Measurements from ENCODE around the gene NANOS2.
A peak's percentile ranks its signal among the peaks of the same experiment; 100 is the strongest.
"Not testable (repeated sequence)": the region's sequence is repeated elsewhere in the genome, so short reads cannot be mapped to it uniquely, and the experiment has no call there.

NANOS2 gene

GRCh38 chr19:45874620-45874966 is 40.0 kb downstream of the NANOS2 start:
- DNase-seq (ENCODE audit: low read depth in 2 of 2), result no peak

DNA sequence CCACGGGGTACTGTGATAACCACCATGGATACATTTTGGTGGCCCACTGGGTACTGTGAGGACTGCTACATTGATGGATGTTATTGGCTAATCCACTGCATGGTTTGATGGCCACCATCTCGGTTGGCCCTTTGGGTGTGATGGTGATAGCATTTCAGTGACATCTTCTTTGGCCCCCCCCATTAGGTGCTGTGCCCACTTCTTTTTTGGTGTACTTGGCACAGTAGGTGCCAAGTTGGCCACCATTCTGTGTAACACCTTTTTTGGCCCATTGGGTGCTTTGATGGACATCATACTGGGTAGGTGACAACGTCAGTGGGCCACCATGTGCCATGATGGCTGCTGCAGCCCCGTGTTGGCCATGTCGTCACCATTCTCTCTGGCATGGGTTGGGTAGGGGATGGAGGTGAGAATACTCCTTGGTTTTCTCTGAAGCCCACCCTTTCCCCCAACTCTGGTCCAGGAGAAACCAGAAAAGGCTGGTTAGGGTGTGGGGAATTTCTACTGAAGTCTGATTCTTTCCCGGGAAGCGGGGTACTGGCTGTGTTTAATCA is 41.3 kb downstream of the NANOS2 start:
- no peak for DNase-seq (ENCODE audit: low read depth in 2 of 2)

- DNase-seq (ENCODE audit: low read depth in 2 of 2), result no peak
Observed at GRCh38 chr19:45872095-45872919, 42.3 kb downstream of the NANOS2 start.

GRCh38 chr19:45870798-45871197 is 43.8 kb downstream of the NANOS2 start:
- DNase-seq (ENCODE audit: low read depth in 2 of 2), result no peak

DNA sequence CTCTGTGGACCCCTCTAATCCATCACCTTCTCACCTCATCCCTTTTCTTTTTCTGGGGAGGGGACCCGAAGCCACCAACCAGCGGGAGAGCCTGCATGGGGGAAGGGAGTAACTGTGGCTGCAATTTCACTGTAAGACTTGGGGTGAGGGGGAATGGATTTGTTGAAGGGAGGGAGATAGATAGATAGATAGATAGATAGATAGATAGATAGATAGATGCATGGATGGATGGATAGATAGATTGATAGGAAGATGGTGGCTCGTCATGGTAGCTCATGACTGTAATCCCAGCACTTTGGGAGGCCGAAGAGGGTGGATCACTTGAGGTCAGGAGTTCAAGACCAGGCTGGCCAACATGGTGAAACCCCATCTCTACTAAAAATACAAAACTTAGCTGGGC is 47.3 kb downstream of the NANOS2 start:
- DNase-seq (ENCODE audit: low read depth in 2 of 2), result not testable (repeated sequence)

DNA sequence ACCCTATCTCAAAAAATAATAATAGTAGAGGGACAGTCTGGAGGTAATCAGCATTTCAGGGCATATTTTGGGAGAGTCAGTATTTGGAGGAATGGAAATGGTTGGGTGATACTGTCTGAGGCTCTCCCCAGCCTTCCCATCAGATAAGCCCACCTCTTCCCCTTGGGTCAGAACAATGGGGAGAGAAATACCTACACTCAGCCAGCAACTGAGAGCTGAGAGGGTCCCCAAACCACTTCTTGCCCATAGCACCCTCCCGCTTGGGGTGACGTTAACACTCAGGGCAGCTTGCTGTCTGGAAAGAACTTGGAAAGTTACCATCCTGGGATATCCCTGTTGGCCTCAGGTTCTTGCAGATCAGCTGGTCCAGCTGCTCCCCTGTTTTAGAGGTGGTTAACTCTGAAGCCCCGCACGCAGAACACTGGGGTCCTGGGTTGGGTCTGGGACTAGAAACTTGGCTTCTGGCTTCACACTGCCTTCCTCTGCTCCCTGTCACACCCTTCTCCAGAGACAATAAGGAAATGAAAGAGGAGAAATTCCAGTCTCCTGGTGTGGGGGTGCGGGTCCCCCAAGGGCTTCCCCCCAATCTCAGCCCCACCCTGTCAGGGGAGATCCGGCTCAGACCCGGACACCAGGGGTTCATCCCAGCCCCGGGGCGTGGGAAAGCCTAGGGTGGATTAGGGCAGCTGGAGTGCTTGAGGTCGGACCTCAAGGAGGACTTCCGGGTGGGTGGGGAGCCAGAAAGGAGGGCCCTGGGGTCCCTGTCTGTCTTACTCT is 48.0 kb downstream of the NANOS2 start:
- DNase-seq (ENCODE audit: low read depth in 2 of 2), result no peak

DNA sequence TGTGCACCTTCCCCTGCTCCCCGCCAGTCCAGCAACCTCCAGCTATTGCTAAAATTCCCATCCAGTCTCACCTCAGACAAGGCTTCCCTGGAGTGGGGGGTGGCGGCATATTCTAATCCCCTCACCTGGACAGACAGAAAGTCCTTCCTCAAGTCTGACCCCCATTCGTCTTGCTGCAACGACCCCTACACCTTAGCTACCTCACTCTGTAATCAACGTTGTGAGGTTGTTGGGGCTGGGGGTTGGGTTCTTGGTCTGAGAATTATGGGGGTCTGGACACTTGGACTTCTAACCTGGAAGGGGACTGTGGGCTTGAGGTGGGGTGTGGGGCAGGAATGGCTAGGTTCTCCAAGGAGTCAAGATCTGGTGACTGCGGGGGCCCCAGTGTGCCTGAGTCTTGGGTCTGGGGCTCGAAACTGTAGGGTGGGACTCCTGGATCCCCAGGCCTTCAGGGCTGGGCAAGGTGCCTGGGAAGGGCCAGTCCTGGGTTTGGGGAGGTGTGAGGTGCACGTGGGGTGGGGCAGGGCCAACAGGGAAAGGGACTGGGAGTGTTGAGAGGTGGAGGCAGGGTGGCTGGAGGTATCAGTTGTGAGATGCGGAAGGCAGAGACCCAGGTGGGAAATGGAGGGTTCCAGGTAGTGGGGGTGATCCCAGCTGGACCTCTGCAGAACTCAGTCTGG is 49.2 kb downstream of the NANOS2 start:
- no peak for DNase-seq (ENCODE audit: low read depth in 2 of 2)

DNA sequence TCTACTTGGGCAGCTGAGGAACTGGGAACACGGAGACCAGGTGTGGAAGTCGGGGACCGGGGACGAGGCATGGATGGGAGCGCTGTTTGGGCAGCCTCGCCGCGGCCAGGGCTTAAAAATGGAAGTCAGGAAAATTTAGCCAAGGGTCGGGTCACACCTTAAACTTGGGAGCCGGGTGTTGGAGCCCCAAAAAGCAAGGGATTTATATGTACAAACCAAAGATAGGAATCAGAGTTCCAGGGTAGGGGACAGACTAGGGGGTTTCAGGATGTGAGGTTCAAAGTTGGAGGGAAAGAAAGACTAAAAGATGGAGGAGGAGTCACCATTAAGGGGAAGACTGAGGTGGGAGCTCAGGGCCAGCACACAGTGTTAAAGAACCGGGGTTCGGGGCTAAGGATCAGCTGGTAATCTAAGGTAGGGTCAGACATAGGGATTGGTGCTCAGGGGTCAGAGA is 49.9 kb downstream of the NANOS2 start:
- no peak for DNase-seq (ENCODE audit: low read depth in 2 of 2)

- peak in 1 of 2 donors; percentile 57 for DNase-seq (ENCODE audit: low read depth in 2 of 2)
Observed at GRCh38 chr19:45863840-45864628, 50.5 kb downstream of the NANOS2 start, which contains the start of gene FOXA3. TSS of gene FOXA3 (plus strand) at chr19:45864326. CDS start at chr19:45864457, 131 bp downstream.

GRCh38 chr19:45863335-45863839 is 51.2 kb downstream of the NANOS2 start:
- DNase-seq (ENCODE audit: low read depth in 2 of 2), result no peak
